Upper lobe of left lung (tissue), 4 donors: Measurements from ENCODE around the gene FOXO6.

ENCODE experiments used
- CTCF ChIP-seq, 6 experiments: fragments of 450-650 bp in 4 of 6; fragments of 200-600 bp in 2 of 6; sonication (generic) in 2 of 6; IDR thresholded peaks; one replicate each; pipeline ENCODE4 v1.5.1; 2016 to 2019; ENCODE audit warnings: antibody characterized with exemption in 6 of 6
- POLR2A ChIP-seq, 4 donors: fragments of 450-650 bp; IDR thresholded peaks; one replicate each; pipeline ENCODE4 v1.5.1; 2016 to 2017; ENCODE audit warnings: antibody characterized with exemption in 4 of 4, mild to moderate bottlenecking in 2 of 4
- POLR2AphosphoS5 ChIP-seq, 2 donors: sonication (generic); formaldehyde crosslinking; IDR thresholded peaks; one replicate each; pipeline ENCODE4 v1.5.1; 2017; ENCODE audit warnings: antibody characterized with exemption in 2 of 2

DNA sequence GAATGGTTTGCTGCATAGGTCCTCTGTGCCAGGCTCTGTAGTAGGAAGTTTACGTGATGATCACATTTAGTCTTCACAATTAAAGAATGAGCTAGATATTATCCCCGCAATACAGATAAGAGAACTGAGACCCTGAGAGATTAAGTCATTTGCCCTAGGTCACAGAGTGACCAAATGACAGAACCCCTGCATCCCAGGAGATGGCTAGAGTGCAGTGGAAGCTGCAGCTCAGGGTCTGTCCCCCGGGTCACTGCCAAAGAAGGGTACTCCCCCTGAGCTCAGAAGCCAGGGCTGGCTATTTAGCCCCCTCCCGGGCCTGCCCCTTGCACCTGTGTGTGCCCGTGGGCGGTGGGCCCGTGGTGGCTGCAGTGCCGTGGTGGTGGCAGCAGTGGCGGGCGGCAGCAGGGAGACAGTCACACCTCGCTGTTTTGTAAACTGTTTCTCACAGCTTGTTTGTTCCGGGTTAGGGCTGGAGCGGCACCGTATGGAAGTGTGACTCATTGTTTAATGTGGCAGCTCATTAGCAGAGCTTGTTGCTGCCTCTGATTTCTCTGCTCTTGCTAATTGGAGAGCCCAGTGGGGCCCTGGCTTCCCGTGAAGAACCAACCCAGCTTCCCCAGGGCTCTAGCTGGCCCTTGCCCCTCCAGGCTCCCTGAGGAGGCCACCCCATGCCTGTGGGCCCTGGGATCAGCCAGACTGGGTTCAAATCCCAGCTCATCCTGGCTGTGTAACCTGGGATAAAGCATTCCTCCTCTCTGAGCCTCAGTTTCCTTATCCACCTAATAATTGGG is 19.3 kb upstream of the FOXO6 start:
- no peak for TF ChIP-seq CTCF (IDR thresholded peaks at IDR 0.05)
- no peak for TF ChIP-seq POLR2A (IDR thresholded peaks at IDR 0.05)
- TF ChIP-seq POLR2AphosphoS5 (IDR thresholded peaks at IDR 0.05): no peak
